Parietal lobe (tissue), 2 donors: Measurements from ENCODE around the gene RLN1. TPM values are rescaled to one million over a fixed set of nuclear protein-coding genes. Genes with fewer than 3 reads are reported as not detected.

ENCODE experiments used
- small RNA-seq: library from RNA; depleted of rRNA; stranded (forward); fragments of <200 nt; gene quantifications from one replicate; pipeline ENCODE3, GENCODE V24; 2014; ENCODE audit warnings: low replicate concordance
- total RNA-seq: library from RNA; depleted of rRNA; stranded (reverse); fragments of >200 nt; gene quantifications from one replicate; pipeline ENCODE4 v1.2.3, GENCODE V29; 2014

The RLN1 gene, protein sequence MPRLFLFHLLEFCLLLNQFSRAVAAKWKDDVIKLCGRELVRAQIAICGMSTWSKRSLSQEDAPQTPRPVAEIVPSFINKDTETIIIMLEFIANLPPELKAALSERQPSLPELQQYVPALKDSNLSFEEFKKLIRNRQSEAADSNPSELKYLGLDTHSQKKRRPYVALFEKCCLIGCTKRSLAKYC
- total RNA-seq, result 1.3 TPM

DNA sequence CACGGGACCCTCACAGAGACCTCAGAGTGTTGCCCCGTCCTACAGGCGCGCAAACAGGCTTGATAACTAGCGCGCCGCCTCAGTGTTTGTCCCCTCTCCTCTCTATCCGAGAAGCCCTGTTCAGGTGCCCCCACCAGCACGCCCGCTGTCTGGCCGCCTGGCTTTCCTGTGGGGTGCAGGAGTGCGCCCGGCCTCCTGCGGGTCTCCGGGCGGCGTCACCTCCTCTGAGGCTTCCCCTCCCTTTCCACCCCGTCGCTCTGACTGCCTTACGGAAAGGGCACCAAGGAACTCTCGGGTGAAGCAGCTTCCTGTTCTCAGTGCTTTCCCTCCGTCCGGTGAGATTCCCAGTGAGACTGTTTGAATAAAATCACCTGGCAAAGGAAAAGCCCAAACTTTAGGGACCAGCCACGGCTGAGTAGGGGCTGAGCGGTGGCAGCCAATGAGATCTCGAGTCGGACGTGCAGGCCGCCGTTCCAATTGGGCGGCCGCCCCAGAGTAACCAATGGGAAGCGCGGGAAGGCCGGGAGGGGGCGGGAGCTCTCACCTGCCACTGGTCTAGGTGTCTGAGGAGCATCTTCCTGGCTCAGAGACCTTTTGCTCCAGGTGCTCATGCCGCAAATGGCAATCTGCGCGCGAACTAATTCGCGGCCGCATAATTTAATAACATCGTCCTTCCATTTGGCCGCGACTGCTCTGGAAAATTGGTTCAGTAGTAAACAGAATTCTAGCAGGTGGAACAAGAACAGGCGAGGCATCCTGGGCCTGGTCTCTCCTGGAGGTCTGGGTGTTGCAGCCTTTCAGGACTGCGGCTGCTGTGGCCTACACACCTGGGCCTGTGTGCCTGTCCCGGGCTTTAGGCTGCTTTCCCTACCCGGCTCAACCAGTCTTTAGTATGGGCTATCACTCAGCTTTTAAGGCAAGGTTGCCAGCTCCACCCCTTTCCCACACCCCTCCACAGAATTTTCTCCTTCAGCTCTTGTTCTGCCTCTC, at the start of gene RLN1:
Gene RLN1 (minus strand): TSS at position 885 of the 990 bp plus-strand sequence. CDS start 130 bp downstream, at position 755.

DNA sequence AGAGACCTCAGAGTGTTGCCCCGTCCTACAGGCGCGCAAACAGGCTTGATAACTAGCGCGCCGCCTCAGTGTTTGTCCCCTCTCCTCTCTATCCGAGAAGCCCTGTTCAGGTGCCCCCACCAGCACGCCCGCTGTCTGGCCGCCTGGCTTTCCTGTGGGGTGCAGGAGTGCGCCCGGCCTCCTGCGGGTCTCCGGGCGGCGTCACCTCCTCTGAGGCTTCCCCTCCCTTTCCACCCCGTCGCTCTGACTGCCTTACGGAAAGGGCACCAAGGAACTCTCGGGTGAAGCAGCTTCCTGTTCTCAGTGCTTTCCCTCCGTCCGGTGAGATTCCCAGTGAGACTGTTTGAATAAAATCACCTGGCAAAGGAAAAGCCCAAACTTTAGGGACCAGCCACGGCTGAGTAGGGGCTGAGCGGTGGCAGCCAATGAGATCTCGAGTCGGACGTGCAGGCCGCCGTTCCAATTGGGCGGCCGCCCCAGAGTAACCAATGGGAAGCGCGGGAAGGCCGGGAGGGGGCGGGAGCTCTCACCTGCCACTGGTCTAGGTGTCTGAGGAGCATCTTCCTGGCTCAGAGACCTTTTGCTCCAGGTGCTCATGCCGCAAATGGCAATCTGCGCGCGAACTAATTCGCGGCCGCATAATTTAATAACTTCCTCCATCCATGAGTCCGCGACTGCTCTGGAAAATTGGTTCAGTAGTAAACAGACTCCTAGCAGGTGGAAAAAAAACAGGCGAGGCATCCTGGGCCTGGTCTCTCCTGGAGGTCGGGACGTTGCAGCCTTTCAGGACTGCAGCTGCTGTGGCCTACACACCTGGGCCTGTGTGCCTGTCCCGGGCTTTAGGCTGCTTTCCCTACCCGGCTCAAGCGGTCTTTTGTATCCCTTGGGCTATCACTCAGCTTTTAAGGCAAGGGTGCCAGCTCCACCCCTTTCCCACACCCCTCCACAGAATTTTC, 35.6 kb downstream of the RLN1 start, which contains the start of gene RLN2:
Gene RLN2 (minus strand): TSS at position 877 of the 956 bp plus-strand sequence. CDS start 136 bp downstream, at position 741.

Small RNA genes within 50 kb of the gene (small RNA-seq; reads per million reads assigned to genes)
- gene AL135786.1 (not detected), gene HMGN2P31 (not detected)

Other genes with a start within 250 kb of the RLN1 start
- not detected for gene INSL6, start 154.2 kb downstream of the RLN1 start, total RNA-seq
- gene INSL4, start 108.5 kb downstream of the RLN1 start, total RNA-seq, result not detected
- gene RLN2, start 35.2 kb downstream of the RLN1 start, total RNA-seq, result not detected
- gene PLGRKT, start 98.0 kb upstream of the RLN1 start, total RNA-seq, result 16.0 TPM
- 0.31 TPM for gene CD274, start 110.7 kb upstream of the RLN1 start, total RNA-seq
- gene PDCD1LG2, start 170.7 kb upstream of the RLN1 start, total RNA-seq, result 0.63 TPM